ENCODE data around the gene TPM1. TPM values are rescaled to one million over a fixed set of nuclear protein-coding genes. Genes with fewer than 3 reads are reported as not detected.
A peak's percentile ranks its signal among the peaks of the same experiment; 100 is the strongest.

TPM1 gene
- total and polyA plus RNA-seq, 2 experiments from 2014 or later: 2,012 to 3,072 TPM

GRCh38 chr15:63080634-63081250, 38.2 kb downstream of the TPM1 start:
- Histone ChIP-seq H3K27ac (no peak overlapping the region), H3F3A (ENCODE audit: insufficient read depth) (peaks cover 4% of the 10 kb centered on the region; the same call in 1 of the 2 replicates), H3K9me3 (ENCODE audit: low read depth) (no peaks in the 10 kb centered on the region), H3K4me1 (ENCODE audit: insufficient read depth) (peaks cover 15% of the 10 kb centered on the region), H3K27me3 (replicated peaks; ENCODE audit: insufficient read depth) (no peaks in the 10 kb centered on the region), H3K4me2 (ENCODE audit: unreplicated experiment) (peak overlapping the region; percentile 17), H3K9ac (no peak overlapping the region), H3K79me2 (ENCODE audit: insufficient read depth) (no peaks in the 10 kb centered on the region), H3K36me3 (ENCODE audit: low read depth) (no peaks in the 10 kb centered on the region), H3K4me3 (no peak overlapping the region), H3K9me2 (ENCODE audit: insufficient read depth) (no peaks in the 10 kb centered on the region), H4K20me1 (ENCODE audit: insufficient read depth) (no peaks in the 10 kb centered on the region), H2AFZ (peak overlapping the region; percentile 20; the same call in 1 of the 2 replicates)
- DNase-seq: peak; percentile 29
- 56 to 57% methylated on average over 10 of the region's 10 CpGs for WGBS, 2 experiments (ENCODE audit: low coverage in 1 of 2, low lambda C conversion rate in 2 of 2, missing lambda C conversion rate in 2 of 2)
- no peak for TF ChIP-seq EZH2 (IDR thresholded peaks at IDR 0.05; ENCODE audit: insufficient read depth, poor library complexity, severe bottlenecking)
- no peak for TF ChIP-seq EZH2phosphoT487 (IDR thresholded peaks at IDR 0.05; ENCODE audit: insufficient read depth, low read depth)
- in situ Hi-C loops (cut with MboI): no loop called here

DNA sequence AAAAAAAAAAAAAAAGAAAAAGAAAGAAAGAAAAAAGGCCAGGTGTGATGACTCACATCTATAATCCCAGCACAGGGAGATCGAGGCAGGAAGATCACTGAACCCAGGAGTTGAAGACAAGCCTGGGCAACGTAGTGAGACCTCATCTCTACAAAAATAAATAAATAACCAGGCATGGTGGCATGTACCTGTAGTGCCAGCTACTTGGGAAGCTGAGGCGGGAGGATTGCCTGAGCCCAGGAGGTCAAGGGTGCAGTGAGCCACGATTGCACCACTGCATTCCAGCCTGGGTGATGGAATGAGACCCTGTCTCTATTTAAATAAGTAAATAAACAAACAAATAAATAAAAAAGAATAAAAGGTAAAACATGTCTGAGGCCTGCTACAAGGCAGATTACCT, 39.8 kb downstream of the TPM1 start:
- 94 to 95% methylated on average over 4 of the region's 4 CpGs for WGBS, 2 experiments (ENCODE audit: low coverage in 1 of 2, low lambda C conversion rate in 2 of 2, missing lambda C conversion rate in 2 of 2)

DNA sequence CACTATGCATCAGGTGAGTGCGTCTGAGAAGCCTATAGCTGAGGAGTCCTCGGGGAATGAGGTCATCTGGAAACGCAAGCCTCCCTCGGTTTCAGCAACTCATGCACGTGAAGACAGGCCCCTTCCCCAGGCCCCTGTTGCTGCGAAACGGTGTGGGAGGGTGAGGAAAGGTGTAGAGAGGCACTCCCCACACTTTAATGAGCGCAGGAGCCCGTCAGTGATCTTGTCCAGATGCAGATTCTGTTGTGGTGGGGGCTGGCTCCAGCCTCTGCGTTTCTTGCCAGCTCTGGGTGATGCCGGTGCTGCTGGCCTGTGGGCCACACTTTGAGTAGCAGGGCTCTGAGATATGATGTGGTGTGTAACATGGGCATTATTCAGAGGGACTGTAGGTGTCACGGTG, 40.5 kb downstream of the TPM1 start:
- no peaks in the 10 kb centered on the region for H3K79me2 ChIP-seq (ENCODE audit: insufficient read depth)
- H2AFZ ChIP-seq: no peak overlapping the region
- no peak overlapping the region for H3K4me2 ChIP-seq (ENCODE audit: unreplicated experiment)
- no peaks in the 10 kb centered on the region for H3K27me3 ChIP-seq (replicated peaks; ENCODE audit: insufficient read depth)
- in situ Hi-C loops (cut with MboI): no loop called here
- H4K20me1 ChIP-seq (ENCODE audit: insufficient read depth): no peaks in the 10 kb centered on the region
- no peak overlapping the region for H3K9ac ChIP-seq
- no peak for DNase-seq
- no peak overlapping the region for H3K27ac ChIP-seq
- 81 to 85% methylated on average over 12 of the region's 12 CpGs for WGBS, 2 experiments (ENCODE audit: low coverage in 1 of 2, low lambda C conversion rate in 2 of 2, missing lambda C conversion rate in 2 of 2)
- peaks cover 15% of the 10 kb centered on the region for H3K4me1 ChIP-seq (ENCODE audit: insufficient read depth)
- no peaks in the 10 kb centered on the region for H3K36me3 ChIP-seq (ENCODE audit: low read depth)
- H3K9me2 ChIP-seq (ENCODE audit: insufficient read depth): no peaks in the 10 kb centered on the region
- TF ChIP-seq EZH2phosphoT487 (IDR thresholded peaks at IDR 0.05; ENCODE audit: insufficient read depth, low read depth) (no peak), EZH2 (IDR thresholded peaks at IDR 0.05; ENCODE audit: insufficient read depth, poor library complexity, severe bottlenecking) (no peak)
- H3F3A ChIP-seq (ENCODE audit: insufficient read depth): peaks cover 3% of the 10 kb centered on the region; the same call in 1 of the 2 replicates
- no peak overlapping the region for H3K4me3 ChIP-seq
- H3K9me3 ChIP-seq (ENCODE audit: low read depth): no peaks in the 10 kb centered on the region

More for the DNA sequence above, 39.8 kb downstream of the TPM1 start:
- peaks cover 15% of the 10 kb centered on the region for H3K4me1 ChIP-seq (ENCODE audit: insufficient read depth)
- no peak for TF ChIP-seq EZH2phosphoT487 (IDR thresholded peaks at IDR 0.05; ENCODE audit: insufficient read depth, low read depth)
- TF ChIP-seq EZH2 (IDR thresholded peaks at IDR 0.05; ENCODE audit: insufficient read depth, poor library complexity, severe bottlenecking): no peak
- no peaks in the 10 kb centered on the region for H4K20me1 ChIP-seq (ENCODE audit: insufficient read depth)
- H3K36me3 ChIP-seq (ENCODE audit: low read depth): no peaks in the 10 kb centered on the region
- no peaks in the 10 kb centered on the region for H3K79me2 ChIP-seq (ENCODE audit: insufficient read depth)
- no peaks in the 10 kb centered on the region for H3K9me3 ChIP-seq (ENCODE audit: low read depth)
- DNase-seq: no peak
- H2AFZ ChIP-seq: no peak overlapping the region
- H3K27me3 ChIP-seq (replicated peaks; ENCODE audit: insufficient read depth): no peaks in the 10 kb centered on the region
- H3F3A ChIP-seq (ENCODE audit: insufficient read depth): peaks cover 4% of the 10 kb centered on the region; the same call in 1 of the 2 replicates
- in situ Hi-C loops (cut with MboI): no loop called here
- no peak overlapping the region for H3K4me3 ChIP-seq
- H3K4me2 ChIP-seq (ENCODE audit: unreplicated experiment): no peak overlapping the region
- H3K9ac ChIP-seq: no peak overlapping the region
- H3K9me2 ChIP-seq (ENCODE audit: insufficient read depth): no peaks in the 10 kb centered on the region
- no peak overlapping the region for H3K27ac ChIP-seq

DNA sequence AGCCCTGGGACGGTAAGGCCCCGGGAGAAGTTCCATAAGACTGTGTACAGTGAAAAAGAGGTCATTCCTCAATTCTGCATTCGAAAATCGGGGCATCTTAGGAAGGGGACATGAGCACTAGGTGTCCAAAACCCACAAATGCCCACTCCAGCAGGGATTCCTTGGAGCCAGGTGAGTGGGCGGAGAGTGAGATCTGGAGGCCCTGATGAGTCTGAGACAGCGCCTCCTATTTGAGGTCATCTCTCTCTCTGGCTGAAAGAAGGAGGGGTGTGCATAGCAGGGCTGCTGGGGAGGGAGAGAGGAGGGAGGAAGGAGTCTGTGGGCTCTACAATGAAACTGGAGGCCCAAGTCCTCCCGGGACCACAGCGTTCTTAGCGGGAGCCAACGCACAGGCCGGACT, 41.0 kb downstream of the TPM1 start:
- WGBS, 2 experiments (ENCODE audit: low coverage in 1 of 2, low lambda C conversion rate in 2 of 2, missing lambda C conversion rate in 2 of 2): 89 to 93% methylated on average over 11 of the region's 11 CpGs
- H3K27me3 ChIP-seq (replicated peaks; ENCODE audit: insufficient read depth): no peaks in the 10 kb centered on the region
- no peaks in the 10 kb centered on the region for H3K9me2 ChIP-seq (ENCODE audit: insufficient read depth)
- H3K36me3 ChIP-seq (ENCODE audit: low read depth): no peaks in the 10 kb centered on the region
- no peak overlapping the region for H2AFZ ChIP-seq
- no peaks in the 10 kb centered on the region for H3K79me2 ChIP-seq (ENCODE audit: insufficient read depth)
- no peaks in the 10 kb centered on the region for H3K9me3 ChIP-seq (ENCODE audit: low read depth)
- TF ChIP-seq EZH2 (IDR thresholded peaks at IDR 0.05; ENCODE audit: insufficient read depth, poor library complexity, severe bottlenecking) (no peak), EZH2phosphoT487 (IDR thresholded peaks at IDR 0.05; ENCODE audit: insufficient read depth, low read depth) (no peak)
- no peak for DNase-seq
- H3K4me3 ChIP-seq: no peak overlapping the region
- H3K4me2 ChIP-seq (ENCODE audit: unreplicated experiment): no peak overlapping the region
- H3F3A ChIP-seq (ENCODE audit: insufficient read depth): peaks cover under 1% of the 10 kb centered on the region; the same call in 1 of the 2 replicates
- H4K20me1 ChIP-seq (ENCODE audit: insufficient read depth): no peaks in the 10 kb centered on the region
- peaks cover 17% of the 10 kb centered on the region for H3K4me1 ChIP-seq (ENCODE audit: insufficient read depth)
- no peak overlapping the region for H3K9ac ChIP-seq
- no peak overlapping the region for H3K27ac ChIP-seq
- in situ Hi-C loops (cut with MboI): no loop called here

Data from GM23248 (cell line).